HCT116 (cell line): ENCODE measurements around the gene BAG1. TPM values are rescaled to one million over a fixed set of nuclear protein-coding genes. Genes with fewer than 3 reads are reported as not detected.

Experiments used
- ATAC-seq: fragments of 200-7000 bp; cut with Tn5 transposase; 2 replicates; pipeline ENCODE4 v1.9.1; 2020; ENCODE audit warnings: mild to moderate bottlenecking, moderate library complexity
- BruUV-seq: library from RNA; stranded (reverse); fragments of 400-500 nt; replicated peaks from 2 replicates; lab custom pipeline; 2021; lab: Mats Ljungman, UMichigan
- CTCF ChIA-PET: fragments of 300-600 bp; sonication (Branson Sonifier 250); formaldehyde crosslinking; loops from one replicate; lab custom pipeline; 2021; ENCODE audit warnings: antibody characterized with exemption; lab: Charles Lee
- POLR2A ChIA-PET: fragments of 300-600, 350-600 bp; sonication (Branson Sonifier 250); formaldehyde crosslinking; loops from one replicate; lab custom pipeline; 2021; ENCODE audit warnings: antibody characterized with exemption; lab: Charles Lee
- RAD21 ChIA-PET, 2 experiments: fragments of 300-600 bp; sonication (Branson Sonifier 250); formaldehyde crosslinking; loops; one replicate each; lab custom pipeline; 2023; ENCODE audit warnings: low total read pairs in 2 of 2; ENCODE audit not compliant: uncharacterized antibody in 2 of 2, unreplicated experiment in 2 of 2, low non-redundant PET in 1 of 2; lab: Charles Lee
- DNase-seq: peaks from one replicate; pipeline ENCODE4 v3.0.0-alpha.2; 2010; ENCODE audit warnings: low read depth, low spot score
- H2AFZ ChIP-seq: fragments of 200-600 bp; shearing (Covaris generic), sonication (generic); 2 replicates; pipeline ENCODE4 v1.6.1; 2017; ENCODE audit warnings: low read depth, mixed run types, mixed read lengths, antibody characterized with exemption, low read length; ENCODE audit not compliant: poor library complexity, severe bottlenecking
- H3K27ac ChIP-seq: 2 replicates; pipeline ENCODE4 v1.5.1; 2012; ENCODE audit warnings: low read depth, low read length
- H3K27me3 ChIP-seq: fragments of 200-600 bp; sonication (generic); 2 replicates; pipeline ENCODE4 v1.6.1; 2016; ENCODE audit warnings: mixed run types, low read length, mixed read lengths; ENCODE audit not compliant: insufficient read depth
- H3K36me3 ChIP-seq, 2 experiments: fragments of 200-500 bp in 1 of 2; fragments of 200-600 bp in 1 of 2; sonication (Bioruptor generic) in 1 of 2; sonication (generic) in 1 of 2; 2 replicates each; pipeline versions ENCODE4 v1.5.1 to v1.6.1; 2014 to 2016; ENCODE audit warnings: low read length in 2 of 2, inconsistent platforms in 1 of 2, mixed read lengths in 1 of 2, mixed run types in 1 of 2; ENCODE audit not compliant: insufficient read depth in 2 of 2, control insufficient read depth in 1 of 2
- H3K4me1 ChIP-seq, 2 experiments: fragments of 200-600 bp in 1 of 2; sonication (generic) in 1 of 2; 2 replicates each; pipeline versions ENCODE4 v1.5.1 to v1.6.1; 2012 to 2017; ENCODE audit warnings: low read length in 2 of 2, inconsistent platforms in 1 of 2, mild to moderate bottlenecking in 1 of 2, mixed read lengths in 1 of 2, mixed run types in 1 of 2, moderate library complexity in 1 of 2; ENCODE audit not compliant: insufficient read depth in 2 of 2, control insufficient read depth in 1 of 2
- H3K4me2 ChIP-seq: fragments of 200-600 bp; sonication (generic); 2 replicates; pipeline ENCODE4 v1.6.1; 2017; ENCODE audit warnings: mixed run types, low read length, mixed read lengths
- H3K4me3 ChIP-seq, 2 experiments: fragments of 200-600 bp in 1 of 2; sonication (generic) in 1 of 2; replicated peaks in 1 of 2; 2 replicates each; pipeline ENCODE4 v1.5.1; 2011 to 2016; ENCODE audit warnings: low read length in 2 of 2, control low read depth in 1 of 2, low read depth in 1 of 2, mild to moderate bottlenecking in 1 of 2, mixed read lengths in 1 of 2, mixed run types in 1 of 2
- H3K79me2 ChIP-seq: fragments of 200-600 bp; sonication (generic); 2 replicates; pipeline ENCODE4 v1.6.1; 2017; ENCODE audit warnings: mild to moderate bottlenecking, mixed run types, low read length, moderate library complexity, mixed read lengths; ENCODE audit not compliant: insufficient read depth
- H3K9ac ChIP-seq: fragments of 200-600 bp; sonication (generic); 2 replicates; pipeline ENCODE4 v1.6.1; 2016; ENCODE audit warnings: low read length, mixed read lengths
- H3K9me2 ChIP-seq: fragments of 200-600 bp; sonication (generic), shearing (Covaris generic); 2 replicates; pipeline ENCODE4 v1.6.1; 2017; ENCODE audit warnings: mixed run types, mild to moderate bottlenecking, moderate library complexity; ENCODE audit not compliant: insufficient read depth
- H3K9me3 ChIP-seq, 2 experiments: fragments of 200-500 bp in 1 of 2; fragments of 200-600 bp in 1 of 2; sonication (Bioruptor generic) in 1 of 2; sonication (generic) in 1 of 2; 2 replicates each; pipeline ENCODE4 v1.6.1; 2014 to 2017; ENCODE audit warnings: low read length in 2 of 2, mixed read lengths in 2 of 2, inconsistent platforms in 1 of 2, low read depth in 1 of 2, mild to moderate bottlenecking in 1 of 2, mixed run types in 1 of 2, moderate library complexity in 1 of 2; ENCODE audit not compliant: control insufficient read depth in 1 of 2, insufficient read depth in 1 of 2
- H4K20me1 ChIP-seq: fragments of 200-600 bp; sonication (generic), shearing (Covaris generic); 2 replicates; pipeline ENCODE4 v1.6.1; 2017; ENCODE audit warnings: mixed run types, mild to moderate bottlenecking, moderate library complexity; ENCODE audit not compliant: insufficient read depth
- CBX3 ChIP-seq: IDR thresholded peaks from 2 replicates; pipeline ENCODE4 v1.6.1; 2012; ENCODE audit warnings: low read depth
- CEBPB ChIP-seq: IDR thresholded peaks from 2 replicates; pipeline ENCODE4 v1.6.1; 2012; ENCODE audit warnings: low read depth
- ELF1 ChIP-seq: IDR thresholded peaks from 2 replicates; pipeline ENCODE4 v1.6.1; 2012; ENCODE audit warnings: low read depth, borderline replicate concordance
- EZH2 ChIP-seq: fragments of 200-600 bp; sonication (generic); IDR thresholded peaks from 2 replicates; pipeline ENCODE4 v1.6.1; 2017; ENCODE audit warnings: antibody characterized with exemption, mixed run types
- POLR2A ChIP-seq: IDR thresholded peaks from 2 replicates; pipeline ENCODE4 v1.7.0; 2011; ENCODE audit warnings: borderline replicate concordance; ENCODE audit not compliant: insufficient read depth, insufficient read length; ENCODE audit errors: extremely low read depth
- POLR2AphosphoS5 ChIP-seq: IDR thresholded peaks from 2 replicates; pipeline ENCODE4 v1.6.1; 2011; ENCODE audit warnings: mild to moderate bottlenecking, low read depth, low read length, moderate library complexity
- RAD21 ChIP-seq: IDR thresholded peaks from 2 replicates; pipeline ENCODE4 v1.6.1; 2012; ENCODE audit warnings: low read depth, mild to moderate bottlenecking
- SIN3A ChIP-seq: IDR thresholded peaks from 2 replicates; pipeline ENCODE4 v1.6.1; 2012; ENCODE audit warnings: low read depth
- SRF ChIP-seq: IDR thresholded peaks from 2 replicates; pipeline ENCODE4 v1.6.1; 2012; ENCODE audit warnings: low read depth
- TCF7L2 ChIP-seq: IDR thresholded peaks from 2 replicates; pipeline ENCODE4 v1.7.0; 2011; ENCODE audit warnings: borderline replicate concordance, inconsistent platforms; ENCODE audit not compliant: insufficient read depth, insufficient read length; ENCODE audit errors: extremely low read depth
- YY1 ChIP-seq: IDR thresholded peaks from 2 replicates; pipeline ENCODE4 v1.6.1; 2011; ENCODE audit warnings: low read length, low read depth, moderate library complexity, mild to moderate bottlenecking; ENCODE audit not compliant: insufficient replicate concordance; ENCODE audit errors: extremely low read depth
- ZFX ChIP-seq: fragments of 450-650 bp; IDR thresholded peaks from 2 replicates; pipeline ENCODE4 v1.6.1; 2017
- ZNF274 ChIP-seq: fragments of 200-500 bp; sonication (Bioruptor generic); IDR thresholded peaks from 2 replicates; pipeline ENCODE4 v1.6.1; 2014; ENCODE audit warnings: mild to moderate bottlenecking, low read depth, low read length, inconsistent platforms
- intact Hi-C: fragments of 100-400 bp; cut with micrococcal nuclease; formaldehyde crosslinking; loops from 2 replicates; pipeline ENCODE4 v1.10.0; 2022
- total RNA-seq: library from RNA; stranded (reverse); gene quantifications from one replicate; pipeline ENCODE4 v1.2.1, GENCODE V29; 2021; ENCODE audit not compliant: unreplicated experiment
- TF ChIP-seq, protein P1 (sequence below): IDR thresholded peaks from 2 replicates; pipeline ENCODE4 v1.6.1; 2012
- TF ChIP-seq, protein P2 (sequence below): IDR thresholded peaks from 2 replicates; pipeline ENCODE4 v1.6.1; 2011; ENCODE audit warnings: mild to moderate bottlenecking, low read length, moderate library complexity; ENCODE audit not compliant: insufficient replicate concordance; ENCODE audit errors: extremely low read depth
- TF ChIP-seq, protein P3 (sequence below): IDR thresholded peaks from 2 replicates; pipeline ENCODE4 v1.6.1; 2012; ENCODE audit warnings: low read depth

The BAG1 gene
- total RNA-seq, 1 experiment from 2014 or later: 58.2 TPM

DNA sequence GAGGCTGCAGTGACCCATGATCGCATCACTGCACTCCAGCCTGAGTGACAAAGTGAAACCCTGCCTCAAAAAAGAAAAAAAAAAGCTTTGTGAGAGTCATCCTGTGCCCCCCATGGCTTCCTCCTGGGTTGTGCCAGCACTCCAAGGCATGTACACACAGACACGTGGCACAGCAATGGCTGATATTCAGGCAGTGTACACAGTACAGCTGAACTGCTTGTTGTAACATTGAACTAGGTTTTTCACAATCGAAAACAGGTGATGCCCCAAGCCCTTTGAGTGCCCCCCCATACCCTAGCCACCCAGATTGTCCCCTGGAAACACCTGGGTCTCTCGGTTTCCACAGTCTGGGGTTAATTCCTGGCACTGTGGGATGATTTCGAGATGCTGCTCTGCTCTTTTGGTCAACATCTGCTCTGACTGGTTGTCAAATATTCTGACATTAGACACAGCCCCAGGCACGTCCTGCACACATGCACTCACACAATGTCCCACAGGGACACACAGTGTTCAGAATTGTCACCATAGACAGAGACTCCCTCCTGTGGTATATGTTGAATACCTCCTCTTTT lies 15.3 kb downstream of the BAG1 start:
- no peak overlapping the region for H3K4me2 ChIP-seq
- H3K9me2 ChIP-seq: no peaks in the 10 kb centered on the region
- H3K9me3 ChIP-seq: no peaks in the 10 kb centered on the region
- no TSS peak for BruUV-seq
- H3K27me3 ChIP-seq: no peaks in the 10 kb centered on the region
- no peak overlapping the region for H2AFZ ChIP-seq
- H3K27ac ChIP-seq: no peak overlapping the region
- intact Hi-C loops: no loop called here
- H3K9ac ChIP-seq: no peak overlapping the region
- DNase-seq (no peak), ATAC-seq (peak; percentile 52)
- no peak overlapping the region for H3K4me3 ChIP-seq
- ChIA-PET RAD21 (no interaction called here), CTCF (no interaction called here), POLR2A (no interaction called here)
- H3K36me3 ChIP-seq: peaks cover 10 to 13% of the 10 kb centered on the region in 2 experiments; a peak in 3 of 4 replicates
- no peaks in the 10 kb centered on the region for H3K4me1 ChIP-seq
- H4K20me1 ChIP-seq: no peaks in the 10 kb centered on the region
- H3K79me2 ChIP-seq: no peaks in the 10 kb centered on the region
- TF ChIP-seq RAD21 (0 out of 2 replicates have a peak, but pooled peaks have one; percentile 4), YY1 (no peak)

DNA sequence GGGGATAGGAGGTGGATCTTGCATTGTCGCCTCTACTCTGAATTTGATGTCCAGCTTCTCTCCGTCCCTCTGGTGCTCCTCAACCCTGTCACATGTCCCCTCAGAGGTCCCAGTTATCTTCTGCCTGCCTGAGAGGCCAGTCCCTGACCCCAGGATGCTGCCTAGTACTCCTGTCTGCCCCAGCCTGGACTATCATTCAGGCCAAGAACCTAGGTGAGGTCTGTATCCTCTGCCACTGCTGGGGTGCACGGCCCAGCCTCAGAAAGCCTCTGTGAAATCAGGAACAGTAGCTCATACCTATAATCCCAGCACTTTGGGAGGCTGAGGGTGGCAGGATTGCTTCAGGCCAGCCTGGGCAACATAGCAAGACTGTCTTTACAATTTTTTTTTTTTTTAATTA lies 15.9 kb downstream of the BAG1 start:
- ATAC-seq (no peak), DNase-seq (no peak)
- H3K9ac ChIP-seq: no peak overlapping the region
- no TSS peak for BruUV-seq
- H3K27ac ChIP-seq: no peak overlapping the region
- ChIA-PET POLR2A (no interaction called here), RAD21 (no interaction called here), CTCF (no interaction called here)
- H3K4me1 ChIP-seq: no peaks in the 10 kb centered on the region
- no peaks in the 10 kb centered on the region for H3K9me3 ChIP-seq
- H4K20me1 ChIP-seq: no peaks in the 10 kb centered on the region
- H3K79me2 ChIP-seq: no peaks in the 10 kb centered on the region
- H3K4me2 ChIP-seq: no peak overlapping the region
- H3K4me3 ChIP-seq: no peak overlapping the region
- H3K9me2 ChIP-seq: no peaks in the 10 kb centered on the region
- intact Hi-C loops: no loop called here
- H3K27me3 ChIP-seq: no peaks in the 10 kb centered on the region
- H3K36me3 ChIP-seq: peaks cover 10 to 11% of the 10 kb centered on the region in 2 experiments; a peak in 3 of 4 replicates
- H2AFZ ChIP-seq: no peak overlapping the region
- TF ChIP-seq ELF1 (no peak), TCF7L2 (no peak), ZFX (no peak), EZH2 (no peak), SIN3A (no peak), POLR2A (no peak), ZNF274 (no peak), CEBPB (no peak), POLR2AphosphoS5 (no peak), CBX3 (no peak), SRF (no peak)
- TF ChIP-seq, protein P1, sequence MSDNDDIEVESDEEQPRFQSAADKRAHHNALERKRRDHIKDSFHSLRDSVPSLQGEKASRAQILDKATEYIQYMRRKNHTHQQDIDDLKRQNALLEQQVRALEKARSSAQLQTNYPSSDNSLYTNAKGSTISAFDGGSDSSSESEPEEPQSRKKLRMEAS: no peak
- TF ChIP-seq, protein P2, sequence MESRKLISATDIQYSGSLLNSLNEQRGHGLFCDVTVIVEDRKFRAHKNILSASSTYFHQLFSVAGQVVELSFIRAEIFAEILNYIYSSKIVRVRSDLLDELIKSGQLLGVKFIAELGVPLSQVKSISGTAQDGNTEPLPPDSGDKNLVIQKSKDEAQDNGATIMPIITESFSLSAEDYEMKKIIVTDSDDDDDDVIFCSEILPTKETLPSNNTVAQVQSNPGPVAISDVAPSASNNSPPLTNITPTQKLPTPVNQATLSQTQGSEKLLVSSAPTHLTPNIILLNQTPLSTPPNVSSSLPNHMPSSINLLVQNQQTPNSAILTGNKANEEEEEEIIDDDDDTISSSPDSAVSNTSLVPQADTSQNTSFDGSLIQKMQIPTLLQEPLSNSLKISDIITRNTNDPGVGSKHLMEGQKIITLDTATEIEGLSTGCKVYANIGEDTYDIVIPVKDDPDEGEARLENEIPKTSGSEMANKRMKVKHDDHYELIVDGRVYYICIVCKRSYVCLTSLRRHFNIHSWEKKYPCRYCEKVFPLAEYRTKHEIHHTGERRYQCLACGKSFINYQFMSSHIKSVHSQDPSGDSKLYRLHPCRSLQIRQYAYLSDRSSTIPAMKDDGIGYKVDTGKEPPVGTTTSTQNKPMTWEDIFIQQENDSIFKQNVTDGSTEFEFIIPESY: no peak
- TF ChIP-seq, protein P3, sequence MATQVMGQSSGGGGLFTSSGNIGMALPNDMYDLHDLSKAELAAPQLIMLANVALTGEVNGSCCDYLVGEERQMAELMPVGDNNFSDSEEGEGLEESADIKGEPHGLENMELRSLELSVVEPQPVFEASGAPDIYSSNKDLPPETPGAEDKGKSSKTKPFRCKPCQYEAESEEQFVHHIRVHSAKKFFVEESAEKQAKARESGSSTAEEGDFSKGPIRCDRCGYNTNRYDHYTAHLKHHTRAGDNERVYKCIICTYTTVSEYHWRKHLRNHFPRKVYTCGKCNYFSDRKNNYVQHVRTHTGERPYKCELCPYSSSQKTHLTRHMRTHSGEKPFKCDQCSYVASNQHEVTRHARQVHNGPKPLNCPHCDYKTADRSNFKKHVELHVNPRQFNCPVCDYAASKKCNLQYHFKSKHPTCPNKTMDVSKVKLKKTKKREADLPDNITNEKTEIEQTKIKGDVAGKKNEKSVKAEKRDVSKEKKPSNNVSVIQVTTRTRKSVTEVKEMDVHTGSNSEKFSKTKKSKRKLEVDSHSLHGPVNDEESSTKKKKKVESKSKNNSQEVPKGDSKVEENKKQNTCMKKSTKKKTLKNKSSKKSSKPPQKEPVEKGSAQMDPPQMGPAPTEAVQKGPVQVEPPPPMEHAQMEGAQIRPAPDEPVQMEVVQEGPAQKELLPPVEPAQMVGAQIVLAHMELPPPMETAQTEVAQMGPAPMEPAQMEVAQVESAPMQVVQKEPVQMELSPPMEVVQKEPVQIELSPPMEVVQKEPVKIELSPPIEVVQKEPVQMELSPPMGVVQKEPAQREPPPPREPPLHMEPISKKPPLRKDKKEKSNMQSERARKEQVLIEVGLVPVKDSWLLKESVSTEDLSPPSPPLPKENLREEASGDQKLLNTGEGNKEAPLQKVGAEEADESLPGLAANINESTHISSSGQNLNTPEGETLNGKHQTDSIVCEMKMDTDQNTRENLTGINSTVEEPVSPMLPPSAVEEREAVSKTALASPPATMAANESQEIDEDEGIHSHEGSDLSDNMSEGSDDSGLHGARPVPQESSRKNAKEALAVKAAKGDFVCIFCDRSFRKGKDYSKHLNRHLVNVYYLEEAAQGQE: no peak
